TTC549 (cell line): ENCODE results near the gene PTGES2.

Experiments used
- FAIRE-seq: peaks from 2 replicates; lab custom pipeline; 2012; peaks lifted over from hg19 to GRCh38; lab: Jason Lieb, UNC

Gene PTGES2

GRCh38 chr9:128153060-128153946 lies 25.8 kb upstream of the PTGES2 start:
- FAIRE-seq = no peak

DNA sequence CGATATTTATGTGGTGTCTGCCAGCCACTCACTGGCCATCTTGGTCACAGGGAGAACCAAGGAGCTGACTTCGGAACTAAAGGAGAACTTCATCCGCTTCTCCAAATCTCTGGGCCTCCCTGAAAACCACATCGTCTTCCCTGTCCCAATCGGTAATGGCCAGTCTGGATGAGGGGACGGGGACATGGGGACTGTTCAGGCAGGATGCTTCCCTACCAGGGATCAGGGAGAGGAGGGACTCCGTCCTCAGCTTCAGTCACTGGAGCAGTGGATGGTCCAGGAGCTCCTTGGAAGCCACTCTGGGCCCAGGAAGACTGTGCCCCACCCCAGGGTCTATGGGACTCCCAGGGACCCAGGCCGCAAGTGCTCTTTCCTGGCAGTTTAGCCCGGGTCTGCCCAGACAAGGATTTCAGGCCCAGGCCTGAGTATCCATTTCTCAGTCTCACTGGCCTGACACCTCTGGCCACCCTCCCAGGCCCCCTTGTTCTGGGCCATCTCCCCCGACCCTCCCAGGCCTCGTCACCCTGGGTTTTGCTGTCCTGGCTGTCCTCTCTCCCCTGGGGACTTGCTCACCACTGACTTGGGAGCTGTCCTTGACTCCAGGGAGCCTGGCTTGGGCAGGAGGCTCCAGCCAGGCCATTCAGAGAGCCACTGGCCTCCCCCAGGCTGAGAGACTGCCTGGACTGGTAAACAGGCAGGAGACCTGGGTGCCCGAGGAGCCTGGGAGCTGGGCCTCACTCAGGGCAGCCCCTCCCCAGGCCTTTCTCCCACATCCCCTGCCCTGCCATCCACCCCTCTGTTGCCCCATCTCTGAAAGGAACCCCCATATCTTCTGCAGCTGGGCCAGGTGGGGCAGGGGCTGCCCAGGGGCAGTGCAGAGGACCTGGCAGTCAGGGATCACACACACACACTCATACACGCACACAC lies 24.9 kb upstream of the PTGES2 start:
- FAIRE-seq = no peak

DNA sequence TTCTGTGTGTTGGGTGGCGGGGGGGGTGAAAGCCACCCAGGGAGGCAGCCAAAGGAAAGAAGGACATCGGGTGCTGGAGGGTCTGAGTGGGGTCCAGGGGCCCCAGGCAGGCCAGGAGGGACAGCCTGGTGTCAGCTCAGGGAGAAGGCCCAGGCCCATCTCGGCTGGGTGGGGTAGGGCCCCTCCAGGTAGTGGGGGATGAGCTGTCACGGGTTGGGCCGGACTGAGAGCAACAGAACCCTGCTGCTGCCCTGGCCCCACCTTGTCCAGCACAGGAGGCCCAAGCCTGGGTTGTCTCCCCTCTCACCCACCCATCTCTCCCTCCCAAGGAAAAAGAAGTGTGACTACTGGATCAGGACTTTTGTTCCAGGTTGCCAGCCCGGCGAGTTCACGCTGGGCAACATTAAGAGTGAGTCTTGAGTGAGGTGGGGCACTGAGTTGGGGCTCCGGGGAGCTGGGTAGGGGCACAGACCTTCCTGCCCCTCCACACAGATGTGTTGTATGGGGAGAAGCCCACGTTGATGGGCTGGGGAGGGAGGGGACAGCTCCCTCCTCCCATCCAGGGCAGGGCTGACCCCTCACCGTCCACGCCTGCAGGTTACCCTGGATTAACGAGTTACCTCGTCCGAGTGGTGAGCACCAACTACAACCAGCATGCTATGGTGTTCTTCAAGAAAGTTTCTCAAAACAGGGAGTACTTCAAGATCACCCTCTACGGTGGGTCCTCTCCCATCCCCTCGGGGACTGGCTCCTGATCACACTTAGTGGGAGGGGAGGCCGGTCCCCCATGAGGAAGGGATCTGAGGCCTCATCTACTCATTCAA lies 24.0 kb upstream of the PTGES2 start:
- FAIRE-seq = no peak

- FAIRE-seq = no peak
These were observed 23.2 kb upstream of the PTGES2 start for GRCh38 chr9:128150594-128151308.

- FAIRE-seq = no peak
These were observed 22.5 kb upstream of the PTGES2 start for GRCh38 chr9:128149951-128150593.

DNA sequence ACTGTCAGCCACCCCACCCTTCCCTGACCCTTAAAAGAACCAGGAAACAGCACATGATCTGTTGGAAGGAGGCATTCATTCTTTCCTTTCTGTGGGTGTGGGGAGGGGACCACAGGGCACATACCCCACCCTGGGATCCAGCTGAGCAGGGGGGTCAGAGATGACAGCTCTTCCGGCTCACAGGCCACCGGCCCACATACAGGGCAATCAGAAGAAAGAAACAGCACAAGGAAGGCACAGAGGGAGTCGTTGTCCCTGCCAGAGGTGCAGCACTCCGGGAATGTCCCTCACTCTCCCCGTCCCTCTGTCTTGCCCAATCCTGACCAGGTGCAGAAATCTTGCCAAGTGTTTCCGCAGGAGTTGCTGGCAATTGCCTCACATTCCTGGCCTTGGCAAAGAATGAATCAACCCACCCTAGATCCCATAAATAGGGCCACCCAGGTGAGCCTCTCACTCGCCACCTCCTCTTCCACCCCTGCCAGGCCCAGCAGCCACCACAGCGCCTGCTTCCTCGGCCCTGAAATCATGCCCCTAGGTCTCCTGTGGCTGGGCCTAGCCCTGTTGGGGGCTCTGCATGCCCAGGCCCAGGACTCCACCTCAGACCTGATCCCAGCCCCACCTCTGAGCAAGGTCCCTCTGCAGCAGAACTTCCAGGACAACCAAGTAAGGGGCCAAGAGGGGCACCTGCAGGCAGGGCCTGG lies 21.6 kb upstream of the PTGES2 start, which contains the start of gene LCN2:
TSS of gene LCN2 (plus strand) at position 453 of the 701 bp plus-strand sequence. CDS start at position 526, 73 bp downstream.
- no peak for FAIRE-seq

DNA sequence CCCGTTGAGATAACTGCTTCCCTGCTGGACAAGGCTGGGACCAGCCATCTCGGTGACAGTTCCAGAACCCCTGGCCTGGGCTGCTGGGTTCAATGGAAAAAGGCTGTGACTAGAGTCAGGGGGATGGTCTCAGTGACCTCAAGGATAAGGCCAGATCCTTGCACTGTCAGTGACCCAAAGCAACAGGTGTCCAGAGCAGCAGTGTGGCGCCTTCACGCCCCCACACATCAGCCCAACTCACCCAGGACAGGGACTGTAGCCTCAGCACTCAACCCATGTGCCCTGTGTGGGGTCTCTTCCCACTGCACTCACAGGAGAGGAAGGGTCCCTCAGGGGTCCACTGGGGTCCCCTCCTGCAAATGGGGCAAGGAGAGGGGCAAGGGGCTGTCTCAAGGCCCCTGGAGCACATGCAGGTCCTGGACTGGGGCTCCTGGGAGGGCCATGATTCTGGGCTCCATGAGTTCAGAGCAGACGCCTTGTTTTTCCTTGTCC lies 21.0 kb upstream of the PTGES2 start:
- no peak for FAIRE-seq

- no peak for FAIRE-seq
These were observed 19.1 kb upstream of the PTGES2 start for GRCh38 chr9:128146591-128147120.

DNA sequence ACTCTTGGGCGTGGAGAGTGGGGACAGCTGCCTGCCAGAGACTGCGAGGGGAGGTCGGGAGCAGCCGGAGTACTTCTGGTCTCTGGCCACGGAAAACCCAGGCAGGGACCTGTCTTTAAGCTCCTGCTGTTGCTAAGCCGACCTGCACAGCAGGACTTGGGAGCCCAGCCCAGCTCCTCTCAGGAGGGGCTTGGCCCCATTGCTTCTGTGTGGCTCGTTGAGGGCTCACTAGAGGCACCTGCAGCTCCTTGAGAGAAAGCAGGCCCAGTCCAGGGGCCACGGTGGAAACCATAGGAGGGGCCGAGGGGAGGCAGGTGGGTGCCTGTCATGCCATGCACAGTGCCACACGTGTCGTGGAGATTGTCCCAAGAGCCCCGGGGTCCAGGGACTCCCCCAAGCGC lies 18.4 kb upstream of the PTGES2 start:
- FAIRE-seq = no peak

DNA sequence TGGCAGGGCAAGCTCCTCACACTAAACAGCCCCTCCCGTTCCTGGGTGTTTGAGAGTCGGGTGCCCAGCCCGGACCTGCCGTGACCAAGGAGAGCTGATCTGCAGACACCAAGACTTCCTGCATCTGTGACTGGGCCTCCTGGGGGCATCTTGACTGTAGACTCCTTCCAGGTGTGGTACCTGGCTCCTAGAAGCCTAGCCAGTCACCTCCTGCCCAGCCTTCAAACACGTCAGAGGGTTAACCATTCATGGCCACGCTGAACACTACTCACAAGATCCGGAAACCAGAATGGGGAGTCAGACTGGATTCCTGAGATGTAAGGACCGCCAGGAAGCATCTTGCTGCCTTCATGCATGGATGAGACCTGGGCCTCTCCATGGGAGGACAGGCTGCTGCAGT lies 18.0 kb upstream of the PTGES2 start:
- FAIRE-seq = no peak

DNA sequence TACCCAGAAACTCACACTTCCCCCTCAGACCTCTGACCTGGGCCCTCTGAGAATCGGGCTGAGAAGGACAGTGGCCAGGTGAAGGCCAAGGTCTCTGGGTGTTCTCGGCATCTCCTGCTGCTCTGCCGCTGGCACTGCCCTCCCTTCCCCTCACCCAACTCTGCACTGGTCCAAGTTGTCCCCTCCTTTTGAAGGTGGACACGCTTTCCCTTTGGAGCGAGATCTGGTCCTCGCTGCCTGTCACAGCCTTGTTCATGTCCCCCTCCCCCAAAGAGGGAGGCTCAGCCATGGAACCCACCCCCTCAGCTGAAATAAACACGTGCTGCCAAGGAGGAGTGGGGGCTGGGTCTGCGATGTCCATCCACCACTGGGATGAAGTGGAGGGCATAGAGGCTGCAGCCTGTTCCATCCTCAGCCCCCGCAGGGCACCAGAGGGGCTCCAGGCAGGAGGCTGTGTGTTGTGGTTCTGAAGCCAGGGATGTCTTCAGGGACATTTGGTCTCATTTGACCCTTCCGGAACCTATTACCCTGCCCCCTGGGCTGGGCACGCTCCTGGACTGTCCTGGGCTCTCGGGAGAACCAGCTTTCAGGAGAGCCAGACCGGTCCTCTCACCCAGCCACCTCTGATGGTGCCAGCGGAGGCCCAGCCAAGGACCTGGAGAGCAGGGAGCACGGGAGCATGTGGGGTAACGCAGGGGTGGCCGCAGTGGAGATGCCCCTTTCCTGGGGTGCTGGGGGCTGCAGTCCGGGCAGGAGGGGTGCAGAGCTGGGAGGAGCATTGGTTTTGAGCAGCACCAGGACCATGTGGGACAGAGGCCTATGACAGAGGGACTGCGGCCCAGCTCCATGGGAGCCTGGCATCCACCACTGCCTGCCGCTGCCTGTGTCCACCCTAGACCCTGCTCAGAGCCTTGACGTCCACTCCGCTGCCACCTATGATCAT lies 17.0 kb upstream of the PTGES2 start:
- no peak for FAIRE-seq

DNA sequence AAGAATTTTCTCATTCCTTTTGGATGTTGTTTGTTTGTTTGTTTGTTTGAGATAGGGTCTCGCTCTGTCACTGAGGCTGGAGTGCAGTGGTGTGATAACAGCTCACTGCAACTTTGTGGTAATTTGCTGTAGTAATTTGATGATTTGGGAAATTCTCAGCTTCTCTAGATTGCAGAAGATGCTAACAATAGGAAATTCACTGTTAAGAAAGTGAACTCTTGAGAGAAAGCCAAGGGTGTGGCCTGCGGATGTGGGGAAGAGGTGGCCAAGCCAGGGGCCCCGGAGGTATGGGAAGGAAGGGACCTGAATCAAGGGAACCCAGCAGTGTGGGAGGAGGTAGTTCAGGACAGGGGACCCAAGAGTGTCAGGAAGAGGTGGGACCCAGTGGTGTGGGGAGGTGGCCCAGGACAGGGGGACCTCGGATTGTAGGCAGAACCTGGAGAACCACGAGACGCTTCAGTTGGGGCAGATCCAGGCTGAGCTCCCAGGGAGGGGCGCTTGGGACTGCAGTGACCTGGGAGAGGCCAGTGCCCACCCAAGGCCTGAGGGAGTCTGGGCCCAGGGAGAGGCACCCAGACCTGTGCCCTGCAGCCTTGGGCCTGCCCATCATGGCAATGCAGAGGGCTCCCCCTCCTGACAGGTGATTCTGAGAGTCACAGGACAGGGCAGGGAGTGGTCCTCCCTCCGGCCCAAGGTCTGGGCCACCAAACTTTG lies 16.2 kb upstream of the PTGES2 start:
- FAIRE-seq = no peak

- FAIRE-seq = no peak
These were observed 15.1 kb upstream of the PTGES2 start for GRCh38 chr9:128142596-128142995.

- no peak for FAIRE-seq
These were observed 14.5 kb upstream of the PTGES2 start for GRCh38 chr9:128142061-128142460.

DNA sequence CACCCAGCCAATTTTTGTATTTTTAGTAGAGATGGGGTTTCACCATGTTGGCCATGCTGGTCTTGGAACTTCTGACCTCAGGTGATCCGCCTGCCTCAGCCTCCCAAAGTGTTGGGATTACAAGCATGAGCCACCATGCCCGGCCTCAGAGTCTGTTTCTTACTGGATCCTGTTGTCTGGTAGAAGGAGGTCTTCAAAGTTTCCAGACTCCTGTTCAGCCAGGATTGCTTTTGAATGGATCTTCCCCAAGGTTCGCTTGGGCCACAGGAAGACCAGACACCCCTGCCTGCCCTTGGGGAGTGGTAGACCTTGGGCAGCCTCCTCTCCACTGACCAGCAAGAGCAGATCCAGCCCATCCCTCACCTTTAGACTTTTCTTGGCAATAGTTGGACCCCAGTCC lies 14.1 kb upstream of the PTGES2 start:
- FAIRE-seq = no peak

DNA sequence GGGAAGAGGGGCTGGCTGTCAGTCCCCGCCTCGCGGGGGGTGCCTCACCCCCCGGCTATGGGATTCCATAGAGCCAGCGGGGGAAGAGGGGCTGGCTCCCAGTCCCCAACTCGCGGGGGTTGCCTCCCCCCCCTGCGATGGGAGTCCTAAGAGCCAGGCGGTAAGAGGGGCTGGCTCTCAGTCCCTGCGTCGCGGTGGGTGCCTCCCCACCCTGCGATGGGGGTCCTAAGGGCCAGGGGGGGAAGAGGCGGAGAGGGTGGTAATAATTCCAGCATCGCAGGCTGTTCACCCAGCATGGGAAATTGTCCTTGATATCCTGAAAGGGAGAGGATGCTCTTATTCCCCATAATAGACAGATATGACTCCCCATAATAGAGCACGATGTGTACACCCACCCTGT lies 12.1 kb upstream of the PTGES2 start:
- no peak for FAIRE-seq

- FAIRE-seq = no peak
These were observed 10.5 kb upstream of the PTGES2 start for GRCh38 chr9:128138001-128138400.
